ENCODE results near the gene EPHB2. TPM values are rescaled to one million over a fixed set of nuclear protein-coding genes. Genes with fewer than 3 reads are reported as not detected.

The EPHB2 gene
- total RNA-seq, 1 donor from 2014 or later: 40.3 TPM

DNA sequence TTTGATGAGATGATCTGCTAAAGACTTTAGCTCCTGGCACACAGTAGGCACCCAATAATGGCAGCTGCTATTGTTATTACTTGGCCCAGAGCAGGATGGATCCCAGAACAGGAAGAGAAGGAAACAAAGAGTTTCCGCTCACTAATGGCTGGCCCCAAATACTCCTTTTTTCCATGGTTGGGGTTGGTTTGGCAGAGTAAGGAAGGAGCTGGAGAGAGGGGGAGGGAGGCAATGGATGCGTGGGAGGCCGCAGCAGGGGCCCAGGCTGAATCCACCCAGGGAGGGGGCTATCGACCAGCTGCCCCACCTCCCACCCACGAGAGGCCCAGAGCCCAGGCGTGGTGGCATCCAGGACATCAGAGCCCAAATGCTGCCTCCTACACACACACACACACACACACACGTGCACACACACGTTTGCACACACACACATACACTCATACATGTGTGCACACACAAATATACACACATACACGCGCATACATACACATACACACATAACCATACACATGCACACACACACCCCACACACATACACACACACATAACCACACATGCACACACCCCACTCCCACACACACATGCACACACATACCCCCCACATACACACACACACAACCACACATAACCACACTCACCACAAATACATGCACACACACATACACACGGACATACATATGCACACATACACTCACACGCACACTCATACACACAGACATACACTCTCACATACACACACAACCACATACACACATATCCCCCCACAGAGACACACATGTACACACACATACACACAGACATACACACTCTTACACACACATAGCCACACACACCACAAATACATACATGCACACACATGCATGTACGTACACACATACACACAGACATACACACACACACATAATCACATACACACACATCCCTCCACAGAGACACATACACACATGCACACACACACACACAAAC, 32.4 kb upstream of the EPHB2 start:
- DNase-seq (ENCODE audit: extremely low spot score, unreplicated experiment): no peak

DNA sequence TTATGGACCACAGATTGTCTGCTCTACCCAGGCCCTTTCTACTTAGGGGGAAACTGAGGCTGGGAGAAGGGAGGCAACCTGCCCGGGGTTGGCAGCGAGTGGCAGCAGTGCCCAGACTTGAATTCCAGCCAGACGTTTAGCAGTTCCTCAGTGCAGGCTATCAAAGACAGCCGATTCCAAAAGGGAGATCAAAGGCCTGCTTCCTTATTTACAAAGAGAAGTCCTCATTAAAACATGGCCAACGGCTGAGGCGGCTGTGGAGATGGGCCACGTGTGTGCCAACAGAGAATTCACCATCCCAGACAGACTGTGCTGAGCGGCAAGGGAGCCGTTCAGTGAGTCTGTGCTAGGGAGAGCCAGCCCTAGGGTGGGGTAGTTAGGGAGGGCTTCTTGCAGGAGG, 29.9 kb upstream of the EPHB2 start:
- Mint-ChIP-seq H3K4me1 (ENCODE audit: unreplicated experiment) (peaks cover 12% of the 10 kb centered on the region), H3K27me3 (peaks cover 12% of the 10 kb centered on the region), H3K4me3 (no peak overlapping the region), H3K36me3 (no peaks in the 10 kb centered on the region), H3K27ac (no peak overlapping the region), H3K9me3 (no peaks in the 10 kb centered on the region)
- TF ChIP-seq, protein P1, sequence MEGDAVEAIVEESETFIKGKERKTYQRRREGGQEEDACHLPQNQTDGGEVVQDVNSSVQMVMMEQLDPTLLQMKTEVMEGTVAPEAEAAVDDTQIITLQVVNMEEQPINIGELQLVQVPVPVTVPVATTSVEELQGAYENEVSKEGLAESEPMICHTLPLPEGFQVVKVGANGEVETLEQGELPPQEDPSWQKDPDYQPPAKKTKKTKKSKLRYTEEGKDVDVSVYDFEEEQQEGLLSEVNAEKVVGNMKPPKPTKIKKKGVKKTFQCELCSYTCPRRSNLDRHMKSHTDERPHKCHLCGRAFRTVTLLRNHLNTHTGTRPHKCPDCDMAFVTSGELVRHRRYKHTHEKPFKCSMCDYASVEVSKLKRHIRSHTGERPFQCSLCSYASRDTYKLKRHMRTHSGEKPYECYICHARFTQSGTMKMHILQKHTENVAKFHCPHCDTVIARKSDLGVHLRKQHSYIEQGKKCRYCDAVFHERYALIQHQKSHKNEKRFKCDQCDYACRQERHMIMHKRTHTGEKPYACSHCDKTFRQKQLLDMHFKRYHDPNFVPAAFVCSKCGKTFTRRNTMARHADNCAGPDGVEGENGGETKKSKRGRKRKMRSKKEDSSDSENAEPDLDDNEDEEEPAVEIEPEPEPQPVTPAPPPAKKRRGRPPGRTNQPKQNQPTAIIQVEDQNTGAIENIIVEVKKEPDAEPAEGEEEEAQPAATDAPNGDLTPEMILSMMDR (conservative IDR thresholded peaks at IDR 0.05): no peak
- DNase-seq (ENCODE audit: extremely low spot score, unreplicated experiment): no peak

More for the DNA sequence above, 32.4 kb upstream of the EPHB2 start:
- TF ChIP-seq, protein P1 (conservative IDR thresholded peaks at IDR 0.05): no peak
- Mint-ChIP-seq H3K27ac (no peak overlapping the region), H3K36me3 (no peaks in the 10 kb centered on the region), H3K27me3 (peaks cover 6% of the 10 kb centered on the region), H3K4me3 (no peak overlapping the region), H3K4me1 (ENCODE audit: unreplicated experiment) (peaks cover 16% of the 10 kb centered on the region), H3K9me3 (no peaks in the 10 kb centered on the region)

DNA sequence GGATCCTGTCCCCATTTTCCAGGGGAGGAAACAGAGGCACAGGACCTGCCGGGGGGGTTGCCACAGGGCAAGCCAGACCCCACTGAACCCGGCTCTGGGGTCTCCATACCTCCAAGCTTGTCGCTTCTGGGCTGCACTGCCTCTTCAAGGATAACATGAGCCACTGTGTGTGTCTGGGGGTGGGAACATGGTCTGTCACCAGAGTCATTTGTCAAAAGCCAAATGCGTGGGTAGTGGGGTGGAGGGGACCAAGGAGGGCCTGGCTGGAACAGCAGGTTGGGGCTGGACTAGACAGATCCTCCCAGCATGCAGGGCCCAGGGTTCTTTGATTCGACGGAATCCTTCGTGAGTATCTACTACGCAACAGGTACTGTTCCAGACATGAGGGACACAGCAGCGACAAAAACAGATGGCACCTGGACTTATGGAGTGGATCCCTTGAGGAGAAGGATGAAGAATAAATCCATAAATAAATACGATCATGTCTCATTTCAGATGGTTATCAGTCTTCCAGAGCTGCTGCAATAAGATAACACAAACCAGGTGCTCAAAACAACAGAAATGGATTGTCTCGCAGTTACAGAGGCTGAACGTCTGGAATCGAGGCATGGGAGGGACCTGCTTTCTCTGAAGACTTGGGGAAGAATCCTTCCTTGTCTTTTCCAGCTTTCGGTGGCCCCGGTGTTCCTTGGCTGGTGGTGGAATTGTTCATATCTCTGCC, 28.9 kb upstream of the EPHB2 start:
- Mint-ChIP-seq H3K36me3 (no peaks in the 10 kb centered on the region), H3K9me3 (no peaks in the 10 kb centered on the region), H3K4me3 (no peak overlapping the region), H3K27ac (no peak overlapping the region), H3K4me1 (ENCODE audit: unreplicated experiment) (peaks cover 16% of the 10 kb centered on the region), H3K27me3 (peaks cover 13% of the 10 kb centered on the region)
- DNase-seq (ENCODE audit: extremely low spot score, unreplicated experiment): no peak
- TF ChIP-seq, protein P1 (conservative IDR thresholded peaks at IDR 0.05): no peak

DNA sequence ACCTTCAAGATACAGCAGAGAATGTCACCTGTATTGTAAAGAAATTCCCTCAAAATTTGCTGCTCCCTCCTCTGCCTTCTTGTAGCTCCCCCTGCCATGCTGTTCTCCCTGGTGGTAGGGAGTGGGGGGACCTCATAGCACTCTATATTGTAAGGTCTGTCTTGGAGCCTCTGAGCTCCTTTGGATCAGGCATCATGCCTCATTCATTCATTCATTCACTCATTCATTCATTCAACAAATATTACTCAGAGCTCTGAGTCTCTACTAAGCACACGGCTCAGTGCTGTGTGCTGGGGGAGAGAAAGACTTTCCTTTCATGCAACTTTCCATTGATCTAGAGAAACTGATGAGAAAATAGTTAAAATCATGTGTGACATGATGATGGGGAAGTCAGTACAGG, 27.1 kb upstream of the EPHB2 start:
- TF ChIP-seq, protein P1 (conservative IDR thresholded peaks at IDR 0.05): no peak
- Mint-ChIP-seq H3K27me3 (peaks cover 19% of the 10 kb centered on the region), H3K4me3 (no peak overlapping the region), H3K4me1 (ENCODE audit: unreplicated experiment) (peaks cover 16% of the 10 kb centered on the region), H3K27ac (no peak overlapping the region), H3K36me3 (no peaks in the 10 kb centered on the region), H3K9me3 (no peaks in the 10 kb centered on the region)
- no peak for DNase-seq (ENCODE audit: extremely low spot score, unreplicated experiment)

DNA sequence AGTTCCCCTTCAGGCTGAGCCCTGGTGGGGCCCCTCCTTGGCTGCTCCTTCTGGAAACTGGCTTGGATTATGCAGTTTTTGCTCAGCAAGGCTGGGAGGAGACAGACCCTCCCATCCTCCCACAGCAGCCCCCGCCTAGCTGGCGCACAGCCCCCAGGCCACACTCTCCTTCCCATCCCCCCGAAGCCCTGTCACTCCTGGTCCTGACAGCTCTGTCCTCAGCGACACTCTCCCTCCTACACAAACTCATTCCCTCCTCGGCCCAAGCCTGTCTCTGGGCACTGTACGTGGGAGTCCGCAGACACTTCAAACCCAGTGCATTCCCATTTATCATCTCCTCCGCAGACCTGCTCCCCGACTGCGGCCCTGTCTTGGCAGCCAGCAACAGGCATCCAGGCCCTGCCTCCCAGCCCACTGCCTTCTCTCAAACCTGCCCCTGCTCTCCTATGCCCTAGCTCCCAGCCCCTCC, 25.0 kb upstream of the EPHB2 start:
- TF ChIP-seq, protein P1 (conservative IDR thresholded peaks at IDR 0.05): no peak
- DNase-seq (ENCODE audit: extremely low spot score, unreplicated experiment): no peak
- Mint-ChIP-seq H3K4me1 (ENCODE audit: unreplicated experiment) (peaks cover 16% of the 10 kb centered on the region), H3K27ac (peak overlapping the region; percentile 30), H3K27me3 (peaks cover 19% of the 10 kb centered on the region), H3K4me3 (peak overlapping the region; percentile 32), H3K9me3 (no peaks in the 10 kb centered on the region), H3K36me3 (no peaks in the 10 kb centered on the region)

All from type B pancreatic cell (in vitro differentiated cells).